ENCODE measurements around the gene NFILZ.

The NFILZ gene, protein sequence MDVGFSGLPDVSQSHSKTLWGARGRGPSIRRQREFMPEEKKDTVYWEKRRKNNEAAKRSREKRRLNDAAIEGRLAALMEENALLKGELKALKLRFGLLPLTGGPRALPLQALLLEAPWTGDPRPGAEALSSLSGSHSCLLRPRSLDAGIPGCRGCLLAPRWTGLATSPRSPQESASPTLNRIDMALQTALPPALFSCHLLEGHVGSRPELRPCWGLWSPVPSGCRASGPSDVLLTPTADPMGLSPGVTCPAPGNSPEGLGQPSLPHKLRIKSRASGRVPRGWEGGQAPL

DNA sequence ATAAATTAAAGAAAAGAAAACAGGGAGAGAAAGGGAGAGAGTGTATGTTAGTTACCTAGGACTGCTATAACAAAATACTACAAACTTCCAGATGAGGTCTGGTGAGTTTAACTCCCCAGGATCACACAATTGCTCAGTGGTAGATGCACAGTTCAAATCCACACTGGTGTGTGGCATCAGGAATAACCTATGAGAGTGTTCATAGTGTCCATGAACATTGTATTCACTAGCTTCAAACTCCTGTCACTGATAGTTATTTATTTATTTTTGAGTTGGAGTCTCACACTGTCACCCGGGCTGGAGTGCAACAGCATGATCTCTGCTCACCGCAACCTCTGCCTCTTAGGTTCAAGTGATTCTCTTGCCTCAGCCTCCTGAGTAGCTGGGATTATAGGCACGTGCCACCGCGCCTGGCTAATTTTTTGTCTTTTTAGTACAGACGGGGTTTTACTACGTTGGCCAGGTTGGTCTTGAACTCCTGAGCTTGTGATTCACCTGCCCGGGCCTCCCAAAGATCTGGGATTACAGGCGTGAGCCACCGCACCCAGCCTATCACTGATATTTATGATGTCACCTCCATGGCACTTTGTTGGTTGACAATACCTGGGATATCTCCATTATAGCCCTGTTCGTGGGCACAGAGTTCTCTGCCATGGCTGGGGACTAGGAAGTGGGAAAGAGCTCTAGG lies at the start of gene NFILZ:
Gene NFILZ (plus strand): TSS at position 638 of the 688 bp plus-strand sequence. CDS start 46,133 bp downstream, outside the sequence.
- no peak for DNase-seq

DNA sequence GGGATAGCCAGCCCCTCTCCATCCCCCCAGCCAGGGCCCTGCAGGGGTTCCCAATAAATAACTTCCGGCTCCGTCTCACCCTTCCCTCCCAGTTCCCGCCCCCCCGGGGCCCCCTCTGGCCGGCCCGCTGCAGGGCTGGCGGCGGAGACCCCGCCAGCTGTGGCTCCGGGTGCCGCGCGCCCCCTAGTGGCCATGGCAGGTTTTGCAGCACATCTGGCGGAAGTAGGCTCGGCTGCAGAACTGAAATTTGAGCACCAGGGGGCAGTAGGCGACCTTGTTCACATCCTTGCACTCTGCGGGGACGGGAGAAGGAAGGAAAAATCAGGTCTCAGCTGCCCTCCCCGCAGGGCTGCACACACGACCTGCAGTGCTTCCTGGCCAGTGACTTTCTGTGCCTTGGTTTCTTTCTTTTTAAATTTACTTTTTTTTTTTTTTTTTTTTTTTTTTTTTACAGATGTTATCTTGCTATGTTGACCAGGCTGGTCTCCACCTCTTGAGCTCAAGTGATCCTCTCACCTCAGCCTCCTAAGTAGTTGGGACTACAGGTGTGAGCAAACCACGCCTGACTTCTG lies 49.6 kb upstream of the NFILZ start:
- peak; percentile 62 for DNase-seq

DNA sequence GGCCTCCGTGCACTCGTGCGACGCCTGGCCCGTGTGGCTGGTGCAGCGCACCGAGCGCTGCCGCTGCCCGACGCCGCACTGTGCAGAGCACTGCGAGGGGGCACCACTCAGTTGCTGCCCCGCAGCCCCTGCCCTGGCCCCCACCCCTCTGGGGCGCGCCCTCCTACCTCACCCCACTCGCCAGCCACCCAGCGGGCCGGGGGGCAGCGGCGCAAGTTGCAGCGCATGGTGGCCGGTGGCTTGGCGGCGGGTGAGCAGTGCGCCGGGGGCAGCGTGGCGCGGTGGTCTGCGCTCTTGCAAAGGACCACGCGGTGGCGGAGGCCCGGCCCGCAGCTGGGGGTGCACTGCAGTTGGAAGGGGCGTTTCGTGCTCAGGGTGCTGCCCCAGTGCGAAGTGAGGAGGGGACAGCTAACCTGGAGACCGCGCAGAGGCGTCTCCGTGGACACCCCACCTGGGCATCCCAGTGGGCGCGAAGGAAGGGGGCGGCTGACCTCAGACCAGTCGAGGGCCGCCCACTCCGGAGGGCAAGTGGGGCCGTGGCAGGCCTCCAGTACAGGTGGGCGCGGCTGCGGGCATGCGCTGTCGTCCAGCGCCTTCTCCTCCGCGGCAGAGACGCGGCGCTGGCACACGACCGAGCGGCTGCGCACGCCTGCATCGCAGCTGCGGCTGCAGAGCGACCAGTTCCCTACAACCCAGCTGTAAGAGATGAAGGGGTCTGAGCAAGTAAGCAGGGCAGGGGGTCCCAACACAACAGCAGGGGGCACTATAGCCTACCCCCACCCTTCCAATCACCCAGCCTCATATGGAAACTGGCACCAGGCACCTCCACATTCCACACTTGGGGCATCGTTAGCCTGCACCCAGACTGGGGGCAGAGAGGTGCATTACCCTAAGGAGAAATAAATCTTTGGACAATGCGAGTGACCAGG lies 45.2 kb upstream of the NFILZ start:
- no peak for DNase-seq

DNA sequence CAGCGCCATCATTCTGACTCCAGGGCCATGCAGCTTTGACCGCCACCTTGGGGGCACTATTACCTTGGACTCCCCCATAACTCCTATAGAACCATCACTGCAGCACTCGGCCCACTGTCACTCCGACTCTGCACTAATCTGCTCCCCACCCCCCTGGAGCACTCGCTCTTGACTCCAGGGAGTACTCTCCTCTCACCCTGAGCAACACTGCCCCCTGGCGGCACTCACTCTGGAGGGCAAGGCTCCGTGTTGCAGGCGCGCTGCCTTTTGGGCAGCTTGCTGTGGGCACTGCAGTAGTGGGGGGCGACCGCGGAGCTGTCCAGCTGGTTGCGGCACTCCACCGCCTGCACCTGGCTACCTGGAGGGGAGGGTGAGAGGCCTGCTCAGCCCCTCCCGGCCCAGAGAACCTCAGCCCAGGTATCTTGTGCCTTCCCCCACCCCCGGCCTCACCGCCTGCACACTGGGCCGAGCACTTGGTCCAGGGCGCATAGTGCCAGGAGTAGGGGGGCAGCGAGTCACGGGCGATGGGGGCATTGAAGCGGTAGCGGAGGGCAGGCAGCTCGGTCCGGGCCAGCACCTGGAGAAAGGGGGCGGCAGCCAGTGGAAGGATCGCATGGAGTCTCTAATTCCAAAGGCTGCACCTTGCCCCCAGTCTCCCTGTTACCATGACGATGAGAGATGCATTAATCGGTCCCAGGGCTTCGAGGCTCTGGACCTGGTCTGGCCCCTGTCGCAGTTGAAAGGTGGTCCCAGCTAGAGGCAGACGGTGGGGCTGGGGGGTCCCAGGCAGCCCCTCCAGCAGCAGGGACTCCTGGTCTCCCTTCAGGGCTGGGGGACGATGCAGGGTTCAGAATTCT lies 44.3 kb upstream of the NFILZ start:
- peak; percentile 49 for DNase-seq

DNA sequence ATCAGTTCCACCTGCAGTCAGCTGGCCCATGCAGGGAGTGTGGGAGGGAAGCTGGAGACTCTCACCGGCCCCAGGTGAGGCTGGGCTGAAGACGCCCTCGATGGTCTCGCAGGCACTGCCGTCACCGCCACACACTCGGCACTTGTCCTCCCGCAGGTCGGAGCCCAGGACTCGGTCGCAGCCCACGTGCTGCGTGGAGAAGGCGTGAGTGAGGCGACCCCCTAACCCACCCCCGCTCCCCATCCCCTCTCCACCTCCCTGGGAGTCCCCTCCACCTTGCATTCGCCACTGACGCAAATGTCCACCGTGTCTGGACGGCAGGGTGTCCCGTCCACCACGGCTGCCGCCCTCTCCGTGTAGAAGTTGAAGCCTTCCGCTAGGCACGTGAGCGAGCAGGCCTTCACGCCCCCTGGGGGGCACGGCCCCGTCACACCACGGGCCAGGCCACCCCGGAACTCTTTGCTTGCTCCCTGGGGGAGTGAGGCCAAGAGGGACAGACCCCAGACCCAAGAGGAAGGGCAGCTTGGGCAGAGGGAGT lies 41.2 kb upstream of the NFILZ start:
- no peak for DNase-seq

DNA sequence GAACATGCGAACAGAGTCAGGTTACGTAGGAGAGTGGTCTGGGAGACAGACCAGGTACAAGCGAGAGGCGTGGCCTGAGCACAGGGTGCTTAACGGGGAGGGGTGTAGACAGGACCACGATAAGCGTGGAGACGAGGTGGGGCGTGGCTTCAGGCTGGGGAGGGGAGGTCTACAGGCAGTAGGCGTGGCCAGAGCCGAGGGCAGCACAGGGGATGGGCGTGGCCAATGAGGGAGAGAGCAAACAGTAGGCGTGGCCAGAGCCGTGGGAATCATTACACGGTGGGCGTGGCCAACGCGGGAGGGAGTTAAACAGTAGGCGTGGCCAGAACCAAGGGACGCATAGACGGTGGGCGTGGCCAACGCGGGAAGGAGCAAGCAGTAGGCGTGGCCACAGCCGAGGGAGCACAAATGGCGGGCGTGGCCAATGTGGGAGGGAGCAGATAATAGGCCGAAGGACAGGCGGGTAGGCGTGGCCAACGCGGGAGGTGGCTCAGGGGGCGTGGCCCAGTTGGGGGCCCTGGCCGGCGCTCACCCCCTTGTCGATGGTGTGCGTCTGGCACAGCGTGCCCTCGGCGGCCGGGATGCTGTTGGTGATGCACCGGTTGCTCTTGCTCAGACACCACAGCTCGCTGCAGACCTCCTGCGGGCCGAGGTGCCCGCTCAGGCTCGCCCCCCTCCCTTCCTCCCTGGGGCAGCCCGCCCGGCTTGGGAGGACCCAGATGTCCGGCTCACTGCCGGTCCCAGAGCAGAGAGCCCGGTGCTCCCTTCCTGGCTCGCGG lies 38.0 kb upstream of the NFILZ start:
- DNase-seq, result no peak

DNA sequence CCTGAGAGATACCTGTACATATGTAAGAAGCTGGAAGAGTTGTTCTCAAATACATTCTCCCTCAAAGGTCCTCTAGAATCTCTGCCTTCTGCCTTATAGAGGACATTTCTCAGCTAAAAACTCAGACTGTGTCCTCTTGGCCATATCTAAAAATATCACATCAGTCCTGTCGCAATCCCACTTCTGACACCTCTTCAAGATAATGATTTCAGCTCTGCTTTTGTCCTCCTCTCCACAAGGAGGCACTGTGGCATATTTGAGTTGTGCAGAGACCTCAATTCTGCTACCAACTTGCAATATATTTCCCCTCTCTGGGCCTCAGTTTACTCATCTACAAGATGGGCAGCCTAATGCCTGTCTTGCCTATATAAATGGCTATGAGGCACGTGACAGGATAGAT lies 36.5 kb upstream of the NFILZ start:
- DNase-seq, result no peak

DNA sequence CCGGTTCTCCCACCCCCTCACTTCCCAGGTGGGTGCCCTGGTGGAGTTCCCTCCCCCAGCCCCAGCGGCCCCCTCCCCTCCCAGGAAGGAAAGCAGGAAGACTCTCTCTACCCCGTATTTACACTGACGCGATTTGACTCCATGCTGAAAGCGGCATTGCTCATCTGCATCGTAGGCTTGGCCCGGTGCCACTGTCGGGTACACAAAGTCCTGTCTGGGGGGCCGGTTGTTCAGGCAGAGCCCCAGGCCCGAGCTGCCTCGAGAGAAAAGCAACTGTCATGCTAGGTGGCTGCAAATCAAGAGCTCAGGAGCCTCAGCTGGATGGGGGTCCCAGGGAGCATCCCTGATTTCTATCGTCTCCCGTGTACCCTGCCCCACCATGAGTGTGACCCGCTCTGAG lies 34.8 kb upstream of the NFILZ start:
- DNase-seq, result no peak

DNA sequence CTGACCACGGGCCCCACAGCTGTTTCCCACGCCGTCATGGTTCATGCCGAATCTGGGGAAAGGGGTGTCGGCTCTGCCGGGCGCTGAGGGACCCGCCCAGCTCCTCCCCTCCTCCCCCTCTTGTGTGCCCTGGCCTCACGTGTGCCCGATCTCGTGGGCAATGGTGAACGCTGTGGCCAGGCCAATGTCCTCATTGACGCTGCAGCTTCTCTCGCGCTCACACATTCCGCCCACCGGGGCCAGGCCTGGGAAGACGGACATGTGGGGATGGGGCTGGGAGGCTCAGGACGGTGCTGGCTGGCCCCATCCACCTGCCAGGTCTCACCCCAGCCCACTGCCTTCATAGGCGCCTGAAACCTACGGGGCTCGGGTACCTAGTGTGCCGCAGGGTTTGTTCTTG lies 34.3 kb upstream of the NFILZ start:
- DNase-seq, result no peak

DNA sequence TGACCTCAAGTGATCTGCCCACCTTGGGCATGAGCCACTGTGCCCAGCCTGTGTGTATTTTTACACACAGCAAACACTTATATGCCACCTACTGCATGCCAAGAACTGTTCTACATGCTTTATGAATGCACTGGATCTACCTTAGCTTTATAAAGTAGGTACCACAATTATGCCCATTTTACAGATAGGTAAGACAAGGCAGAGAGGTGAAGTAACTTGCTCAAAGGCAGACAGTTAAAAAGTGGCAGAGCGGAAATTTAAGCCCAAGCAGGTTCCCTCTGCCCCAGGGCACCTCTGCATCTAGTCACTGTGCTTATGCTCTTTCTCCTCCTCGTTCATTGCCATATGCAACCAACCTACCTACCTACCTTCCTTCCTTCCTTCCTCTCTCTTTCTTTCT lies 30.4 kb upstream of the NFILZ start:
- DNase-seq, result no peak

DNA sequence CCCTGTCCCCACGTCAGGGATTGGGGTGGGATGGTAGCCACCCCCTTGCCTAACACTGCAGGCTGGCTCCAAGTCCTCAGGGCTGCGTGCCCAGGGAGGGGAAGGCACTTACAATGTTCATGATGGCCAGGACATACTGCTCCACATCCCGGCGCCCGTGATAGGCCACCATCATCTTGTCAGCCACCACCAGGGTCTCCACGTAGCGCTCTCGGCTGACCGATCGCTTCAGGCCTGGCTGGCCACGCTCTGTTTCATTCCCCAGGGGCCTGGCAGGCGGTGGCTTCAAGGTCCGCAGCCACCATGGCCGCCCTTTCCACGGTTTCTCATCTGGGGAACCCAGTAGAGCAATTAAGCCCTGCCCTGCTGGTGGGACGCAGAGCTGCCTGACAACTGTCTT lies 29.6 kb upstream of the NFILZ start:
- no peak for DNase-seq

DNA sequence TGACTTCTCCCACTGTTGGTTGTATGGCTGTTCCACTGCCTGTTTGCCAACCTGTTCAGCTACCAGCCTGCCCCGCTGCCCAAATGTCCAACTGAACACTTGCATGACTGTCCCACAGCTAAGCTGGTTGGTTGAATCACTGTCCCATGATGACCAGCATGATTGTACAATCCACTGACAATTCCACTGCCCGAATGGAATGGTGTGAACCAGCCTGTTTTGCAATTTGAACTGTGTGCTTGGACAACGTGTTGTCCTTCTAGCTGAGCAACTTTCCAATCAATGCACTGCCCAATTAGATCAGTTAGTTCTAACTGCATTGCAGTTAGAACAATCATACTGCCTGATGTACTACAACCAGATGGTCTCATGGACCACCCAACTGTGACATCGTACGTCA lies 28.6 kb upstream of the NFILZ start:
- DNase-seq, result no peak

DNA sequence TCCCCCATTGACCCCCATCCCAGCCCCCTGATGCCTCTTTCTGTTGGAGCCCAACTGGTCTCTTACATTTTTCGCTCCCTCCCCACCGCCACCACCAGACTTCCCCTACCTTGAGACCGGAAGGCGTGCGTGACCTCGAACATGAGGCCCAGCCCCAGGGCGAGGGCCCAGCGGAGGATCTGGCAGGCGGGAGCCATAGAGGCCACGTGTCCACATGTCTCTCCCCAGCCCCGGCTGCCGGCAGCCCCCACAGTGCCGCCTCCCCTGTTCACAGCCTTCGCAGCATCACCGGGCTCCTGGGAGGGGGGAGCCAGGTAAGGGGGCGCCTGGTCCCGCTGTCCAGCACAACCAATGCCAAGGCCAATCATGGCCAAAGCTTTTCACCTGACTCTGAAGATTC lies 24.9 kb upstream of the NFILZ start:
- DNase-seq, result no peak

DNA sequence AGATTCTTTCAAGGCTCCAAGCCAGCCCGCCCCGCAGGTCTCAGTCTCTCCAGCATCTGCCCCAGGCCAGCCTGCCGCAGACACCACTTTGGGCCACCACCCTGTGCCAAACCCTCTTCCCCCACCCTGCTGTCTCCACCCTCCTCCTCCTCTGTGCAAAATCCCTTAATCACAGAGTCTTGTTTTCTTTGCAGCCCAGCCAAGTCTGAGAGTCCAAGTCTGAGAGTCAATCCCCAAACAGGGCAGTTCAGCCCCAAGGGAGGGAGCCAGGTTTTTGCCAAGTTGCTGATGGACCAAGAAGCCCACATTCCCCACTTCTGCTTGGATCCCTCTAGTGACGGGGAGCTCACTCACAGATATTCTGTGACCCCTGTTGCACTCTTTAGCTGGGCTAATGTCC lies 23.0 kb upstream of the NFILZ start:
- DNase-seq, result no peak

DNA sequence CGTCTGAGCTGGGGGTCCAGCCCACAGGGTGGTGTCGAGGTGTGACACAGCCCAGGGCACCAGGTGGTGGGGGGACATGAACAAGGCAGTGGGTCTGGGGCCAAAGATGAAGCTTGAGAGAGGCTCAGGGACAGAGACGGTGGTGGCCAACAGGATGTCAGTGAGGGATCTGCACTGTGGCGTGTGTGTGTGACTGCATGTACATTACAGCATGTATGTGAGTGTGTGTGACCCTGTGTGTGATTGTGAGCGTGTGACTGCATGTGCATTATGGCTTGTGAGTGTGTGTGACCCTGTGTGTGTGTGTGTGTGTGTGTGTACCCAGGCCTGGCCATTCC lies 21.5 kb upstream of the NFILZ start:
- no peak for DNase-seq

DNA sequence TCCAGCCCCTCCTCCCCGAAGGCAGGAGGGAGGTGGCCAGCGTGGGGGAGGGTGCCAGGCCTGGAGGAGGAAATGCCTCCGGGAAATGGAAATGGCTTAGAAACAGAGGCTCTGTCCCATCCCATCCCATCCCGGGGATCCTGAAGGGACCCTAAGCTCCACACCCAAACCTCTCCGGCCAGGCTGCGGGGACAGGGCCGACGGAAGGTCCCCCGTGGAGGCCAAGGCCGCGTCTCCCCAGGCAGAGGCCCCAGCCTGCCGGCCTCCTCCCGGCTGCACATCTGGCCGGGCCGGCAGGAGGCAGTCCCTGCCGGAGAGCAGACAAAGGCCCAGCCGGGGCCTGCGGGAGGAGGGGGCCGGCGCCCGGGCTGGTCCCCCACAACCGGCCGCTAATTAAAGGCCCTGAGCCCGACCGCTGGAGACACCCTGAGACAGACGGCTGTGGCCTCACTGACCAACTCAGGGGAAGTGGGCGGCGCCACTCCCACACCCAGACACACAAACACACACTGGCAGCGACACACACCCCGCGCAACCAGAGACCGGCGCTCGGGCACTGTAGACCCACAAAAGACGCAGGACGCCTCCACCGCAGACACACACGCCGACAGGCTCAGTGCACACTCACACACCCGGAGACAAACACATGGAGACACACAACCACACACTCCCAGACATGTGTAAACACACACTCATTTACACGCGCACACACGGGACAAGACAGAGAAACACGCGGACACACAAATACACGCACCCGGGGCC lies 21.0 kb upstream of the NFILZ start:
- DNase-seq, result no peak

DNA sequence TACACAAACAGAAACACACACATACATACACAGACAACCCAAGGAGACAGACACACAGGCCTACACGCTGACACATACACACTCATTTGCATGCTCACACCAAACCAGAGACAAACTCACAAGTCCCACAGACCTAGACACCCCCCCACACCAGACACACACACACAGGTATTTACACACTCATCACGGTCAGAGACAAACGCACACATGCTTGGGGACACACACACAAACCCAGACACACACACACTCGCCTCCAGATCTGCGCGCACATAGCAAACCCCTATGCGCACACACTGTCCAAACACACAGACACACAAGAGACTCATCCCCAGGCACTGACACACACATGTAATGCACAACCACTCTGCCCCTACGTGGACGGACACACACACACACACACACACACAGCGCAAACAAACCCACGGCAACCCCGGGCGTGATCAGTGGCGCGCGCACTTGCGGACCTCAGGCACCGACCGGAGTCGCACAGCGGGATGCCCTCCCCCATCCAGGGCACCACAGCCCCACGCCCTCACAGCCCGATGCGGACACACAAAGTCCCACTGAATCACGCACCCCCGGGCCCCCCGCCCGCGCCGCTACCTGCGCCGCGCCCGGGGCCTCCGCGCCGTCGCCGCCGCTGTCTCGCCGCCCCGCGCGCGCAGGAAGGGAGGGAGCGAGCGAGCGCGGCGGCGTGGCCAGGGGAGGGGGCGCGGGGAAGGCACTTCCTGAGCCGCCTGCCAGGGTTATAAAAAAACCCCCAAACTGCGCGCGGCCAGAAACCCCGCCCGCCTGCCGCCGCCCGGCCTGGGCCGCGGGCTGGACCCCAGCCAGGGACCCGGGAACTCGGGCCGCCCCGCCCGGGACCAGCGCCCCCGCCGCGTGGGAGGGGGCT lies 20.1 kb upstream of the NFILZ start, which contains the start of gene ADAMTS10:
Gene ADAMTS10 (minus strand): TSS at position 675 of the 895 bp plus-strand sequence. CDS start 5,005 bp downstream, outside the sequence.
- DNase-seq, result no peak

DNA sequence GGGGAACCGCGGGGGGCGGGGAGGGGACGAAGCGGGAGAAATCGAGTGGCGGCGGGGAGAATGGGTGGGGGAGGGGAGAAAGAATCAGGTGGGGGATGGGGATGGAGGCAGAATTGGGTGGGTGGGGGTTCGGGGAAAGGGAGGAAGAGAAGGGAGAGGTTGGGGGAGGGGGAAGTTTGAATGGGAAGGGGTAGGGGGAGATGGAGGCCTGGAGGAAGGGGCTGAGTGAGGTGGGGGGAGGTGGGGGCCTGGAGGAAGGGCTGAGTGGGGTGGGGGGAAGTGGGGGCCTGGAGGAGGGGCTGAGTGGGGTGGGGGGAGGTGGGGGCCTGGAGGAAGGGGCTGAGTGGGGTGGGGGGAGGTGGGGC lies 19.5 kb upstream of the NFILZ start:
- no peak for DNase-seq

DNA sequence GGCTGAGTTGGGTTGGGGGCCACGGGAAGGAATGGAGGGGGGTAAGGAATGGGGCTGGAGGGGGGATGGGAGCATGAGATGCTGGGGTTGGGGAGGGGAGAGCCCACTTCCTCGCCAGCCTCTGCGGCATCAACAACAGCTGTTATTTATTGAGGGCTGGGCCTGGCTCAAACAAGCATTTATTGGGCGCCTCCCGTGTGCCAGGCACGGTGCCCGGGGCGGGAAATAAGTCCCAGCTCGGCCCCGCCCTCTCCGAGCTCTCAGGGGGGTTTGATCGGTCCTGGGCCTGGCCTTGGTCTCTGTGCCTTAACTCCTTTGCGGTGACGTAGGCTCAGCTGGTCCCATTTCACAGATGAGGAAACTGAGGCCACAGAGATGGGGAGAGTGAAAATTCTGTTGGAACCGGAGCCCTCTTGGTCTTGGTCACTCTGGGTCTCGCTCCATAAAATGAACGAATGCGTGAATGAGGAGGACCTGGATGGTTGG lies 19.0 kb upstream of the NFILZ start:
- DNase-seq, result no peak
